Fibroblast of mammary gland (primary cell): ENCODE results near the gene FNTB.

Experiments used
- DNase-seq: peaks from one replicate; pipeline ENCODE4 v3.0.0-alpha.2; 2010; ENCODE audit warnings: low read depth
- H3K4me3 ChIP-seq: 2 replicates; pipeline ENCODE4 v1.5.1; 2011; ENCODE audit warnings: low read depth, mild to moderate bottlenecking, low read length, moderate library complexity; ENCODE audit not compliant: control insufficient read depth
- TF ChIP-seq, protein P1 (sequence below): conservative IDR thresholded peaks from 2 replicates; pipeline ENCODE4 v1.5.1; 2011; ENCODE audit warnings: low read depth, low read length, inconsistent platforms; ENCODE audit not compliant: control insufficient read depth, insufficient read depth

FNTB gene

DNA sequence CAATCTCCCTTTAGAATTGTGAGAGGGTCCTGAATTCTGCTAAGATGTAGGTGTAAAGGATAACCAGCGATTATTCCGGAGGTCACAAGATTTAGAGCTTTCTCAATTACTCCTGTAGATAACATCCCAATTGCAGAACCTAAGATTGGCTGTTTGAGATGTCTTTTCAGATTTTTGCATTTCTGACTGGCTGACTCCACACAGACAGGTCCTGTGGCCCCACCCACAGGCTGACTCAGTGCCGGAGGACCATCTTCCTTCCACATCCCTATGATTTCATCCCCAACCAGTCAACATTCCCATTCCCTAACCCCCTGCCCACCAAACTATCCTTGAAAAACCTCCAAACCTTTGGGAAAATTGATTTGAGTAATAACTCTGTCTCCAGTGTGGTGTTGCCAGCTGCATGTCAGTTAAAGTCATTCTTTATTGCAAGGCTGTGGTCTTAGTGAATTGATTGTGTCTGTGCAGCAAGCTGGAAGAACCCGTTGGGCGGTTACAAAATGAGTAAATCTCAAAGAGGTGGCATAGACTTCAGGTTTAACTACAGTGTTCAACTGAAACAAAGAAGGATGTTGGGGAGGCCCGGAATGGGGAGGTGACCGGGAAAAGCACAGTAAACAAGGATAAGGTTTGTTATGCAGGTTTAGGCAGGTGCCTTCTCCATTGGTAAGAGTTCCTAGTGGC, 10.6 kb downstream of the FNTB start:
- peak; percentile 29 for DNase-seq
- no peak overlapping the region for H3K4me3 ChIP-seq
- TF ChIP-seq, protein P1, sequence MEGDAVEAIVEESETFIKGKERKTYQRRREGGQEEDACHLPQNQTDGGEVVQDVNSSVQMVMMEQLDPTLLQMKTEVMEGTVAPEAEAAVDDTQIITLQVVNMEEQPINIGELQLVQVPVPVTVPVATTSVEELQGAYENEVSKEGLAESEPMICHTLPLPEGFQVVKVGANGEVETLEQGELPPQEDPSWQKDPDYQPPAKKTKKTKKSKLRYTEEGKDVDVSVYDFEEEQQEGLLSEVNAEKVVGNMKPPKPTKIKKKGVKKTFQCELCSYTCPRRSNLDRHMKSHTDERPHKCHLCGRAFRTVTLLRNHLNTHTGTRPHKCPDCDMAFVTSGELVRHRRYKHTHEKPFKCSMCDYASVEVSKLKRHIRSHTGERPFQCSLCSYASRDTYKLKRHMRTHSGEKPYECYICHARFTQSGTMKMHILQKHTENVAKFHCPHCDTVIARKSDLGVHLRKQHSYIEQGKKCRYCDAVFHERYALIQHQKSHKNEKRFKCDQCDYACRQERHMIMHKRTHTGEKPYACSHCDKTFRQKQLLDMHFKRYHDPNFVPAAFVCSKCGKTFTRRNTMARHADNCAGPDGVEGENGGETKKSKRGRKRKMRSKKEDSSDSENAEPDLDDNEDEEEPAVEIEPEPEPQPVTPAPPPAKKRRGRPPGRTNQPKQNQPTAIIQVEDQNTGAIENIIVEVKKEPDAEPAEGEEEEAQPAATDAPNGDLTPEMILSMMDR: no peak

DNA sequence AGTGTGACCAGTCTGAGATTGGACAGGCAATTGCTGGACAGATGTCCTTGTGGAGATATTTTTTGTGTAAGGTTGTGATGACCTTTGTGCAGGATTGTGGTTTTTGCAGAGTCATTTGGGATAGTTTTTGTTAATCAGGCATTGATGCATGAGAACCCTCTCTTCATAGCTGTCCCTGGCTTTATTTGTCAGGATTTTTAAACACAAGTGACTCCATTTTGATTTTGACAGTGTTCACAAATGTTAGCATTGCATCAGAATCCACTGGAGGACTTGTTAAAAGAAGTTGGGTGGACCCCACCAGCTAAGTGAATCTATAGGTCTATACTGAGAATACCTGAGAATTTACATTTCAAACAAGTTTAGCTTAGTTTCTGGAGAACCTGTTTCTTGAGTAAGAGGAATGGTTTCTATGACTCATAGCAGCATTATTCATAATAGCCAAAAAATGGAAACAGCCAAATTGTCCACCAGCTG, 11.8 kb downstream of the FNTB start:
- H3K4me3 ChIP-seq: no peak overlapping the region
- TF ChIP-seq, protein P1: no peak
- DNase-seq: peak; percentile 33

DNA sequence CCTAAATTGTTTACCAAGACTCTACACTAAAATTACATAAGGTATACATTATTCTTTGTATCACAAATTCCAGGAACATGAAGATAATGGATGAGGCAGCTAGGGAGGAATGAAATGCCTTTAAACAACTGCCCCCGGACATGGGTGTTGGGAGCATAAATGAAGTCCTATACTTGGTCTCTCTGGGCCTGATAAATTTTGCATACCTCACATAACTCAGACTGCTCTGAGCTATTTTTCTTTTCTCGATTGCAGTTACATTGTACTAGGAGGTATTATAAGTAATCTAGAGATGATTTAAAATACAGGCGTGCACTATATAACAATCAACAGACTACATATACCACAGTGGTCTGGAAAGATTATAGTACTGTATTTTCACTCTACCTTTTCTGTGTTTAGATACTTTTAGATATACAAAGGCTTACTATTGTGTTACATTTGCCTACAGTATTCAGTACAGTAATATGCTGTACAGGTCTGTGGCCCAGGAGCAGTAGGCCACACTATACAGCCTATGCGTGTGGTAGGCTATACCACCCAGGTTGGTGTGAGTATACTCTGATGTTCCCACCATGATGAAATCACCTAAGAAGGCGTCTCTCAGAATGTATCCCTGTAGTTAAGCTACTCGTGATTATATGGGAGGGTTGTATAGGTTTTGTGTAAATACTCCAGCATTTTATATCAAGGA, 14.3 kb downstream of the FNTB start:
- no peak overlapping the region for H3K4me3 ChIP-seq
- DNase-seq: no peak
- TF ChIP-seq, protein P1: no peak

DNA sequence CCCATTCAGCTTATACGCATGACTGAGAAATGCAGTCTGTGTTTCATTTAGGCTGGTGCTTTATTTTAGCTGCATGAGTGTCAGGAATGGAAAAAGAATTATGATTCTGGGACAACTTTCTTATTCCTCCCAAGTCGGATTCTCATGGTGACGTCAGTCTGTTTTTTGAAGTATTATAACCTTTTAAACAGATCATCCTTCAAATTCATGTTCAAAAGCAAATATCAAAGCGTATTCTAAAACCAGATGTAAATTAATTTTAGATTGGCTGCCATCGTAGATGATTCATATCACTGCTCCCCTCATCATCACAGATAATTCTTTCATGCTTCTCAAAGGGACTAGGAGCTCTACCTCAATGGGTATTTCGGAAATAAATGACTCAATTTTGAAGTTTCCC, 15.0 kb downstream of the FNTB start:
- TF ChIP-seq, protein P1: no peak
- DNase-seq: peak; percentile 45
- H3K4me3 ChIP-seq: no peak overlapping the region

DNA sequence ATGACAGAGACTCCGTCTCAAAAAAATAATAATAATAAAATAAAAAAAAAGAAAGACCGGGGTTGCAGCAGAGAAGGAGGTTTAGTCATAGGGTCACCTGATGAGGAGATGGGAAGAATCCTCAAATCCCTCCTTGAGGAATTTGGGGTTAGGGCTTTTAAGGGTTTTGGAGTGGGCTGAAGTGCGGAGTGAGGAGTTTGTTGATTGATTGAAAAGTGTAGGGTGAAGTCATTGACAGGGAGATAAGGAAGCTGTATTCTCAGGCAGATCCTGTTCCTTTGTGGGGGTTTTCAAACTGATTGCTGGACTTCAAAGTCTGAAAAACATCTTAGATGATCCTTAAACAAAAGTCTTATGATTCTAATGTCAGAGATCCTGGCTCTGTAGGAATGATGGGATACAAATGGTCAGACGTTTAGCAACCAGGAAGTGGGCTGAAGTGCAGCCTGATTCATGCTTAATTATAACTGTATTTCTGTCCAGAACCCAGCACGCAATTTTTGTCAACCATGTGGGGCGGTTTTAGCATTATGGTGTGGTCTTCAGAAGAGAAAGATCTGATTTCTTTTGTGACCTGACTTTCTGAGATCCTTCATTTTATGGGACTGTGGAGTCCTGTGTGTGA, 16.0 kb downstream of the FNTB start:
- peak; percentile 84 for DNase-seq

DNA sequence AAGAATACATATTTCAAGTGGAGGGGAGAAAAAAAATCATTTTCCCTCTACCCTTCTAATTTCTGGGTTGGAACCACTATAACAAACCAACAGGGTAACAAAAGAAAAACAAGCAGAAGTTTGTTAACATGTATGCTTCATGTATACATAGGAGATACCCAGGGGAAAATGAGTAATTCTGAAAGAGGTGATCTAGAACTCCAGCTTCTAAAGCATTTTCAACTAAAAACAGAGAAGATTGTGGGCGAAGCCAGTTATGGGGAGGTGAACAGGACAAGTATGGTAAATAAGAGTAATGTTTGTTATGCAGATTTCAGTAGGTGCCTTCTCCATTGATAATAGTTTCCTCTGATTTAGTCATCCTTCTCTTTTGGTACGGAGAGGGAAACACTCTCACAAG, 16.7 kb downstream of the FNTB start:
- peak; percentile 48 for DNase-seq
- no peak overlapping the region for H3K4me3 ChIP-seq
- TF ChIP-seq, protein P1: no peak

More for the DNA sequence above, 16.0 kb downstream of the FNTB start:
- no peak overlapping the region for H3K4me3 ChIP-seq
- TF ChIP-seq, protein P1: no peak
